HG03175 (cell line): Measurements from ENCODE around the gene C1orf210.
A peak's percentile ranks its signal among the peaks of the same experiment; 100 is the strongest.

Experiments used
- ATAC-seq: cut with Tn5 transposase; IDR thresholded peaks from one replicate; pipeline ENCODE4 v1.9.1; 2021; ENCODE audit warnings: mild to moderate bottlenecking, moderate library complexity; ENCODE audit not compliant: unreplicated experiment

The C1orf210 gene

DNA sequence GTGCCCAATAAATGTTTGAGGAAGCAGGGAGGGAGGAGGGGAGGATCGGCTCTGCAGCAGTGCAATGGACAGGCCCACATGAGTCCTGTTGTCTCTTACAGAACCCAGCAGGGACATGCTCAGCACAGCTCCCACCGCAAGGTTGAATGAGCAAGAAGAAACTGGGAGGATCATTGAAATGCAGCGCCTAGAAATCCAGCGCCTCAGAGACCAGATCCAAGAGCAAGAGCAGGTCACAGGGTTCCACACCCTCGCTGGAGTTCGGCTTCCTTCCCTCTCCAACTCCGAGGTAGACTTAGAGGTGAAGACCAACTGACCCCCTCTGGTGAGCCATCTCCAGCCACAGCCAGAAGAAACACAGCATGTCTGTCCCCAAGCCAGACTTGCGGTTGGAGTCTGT lies 31.5 kb downstream of the C1orf210 start:
- no peak for ATAC-seq

DNA sequence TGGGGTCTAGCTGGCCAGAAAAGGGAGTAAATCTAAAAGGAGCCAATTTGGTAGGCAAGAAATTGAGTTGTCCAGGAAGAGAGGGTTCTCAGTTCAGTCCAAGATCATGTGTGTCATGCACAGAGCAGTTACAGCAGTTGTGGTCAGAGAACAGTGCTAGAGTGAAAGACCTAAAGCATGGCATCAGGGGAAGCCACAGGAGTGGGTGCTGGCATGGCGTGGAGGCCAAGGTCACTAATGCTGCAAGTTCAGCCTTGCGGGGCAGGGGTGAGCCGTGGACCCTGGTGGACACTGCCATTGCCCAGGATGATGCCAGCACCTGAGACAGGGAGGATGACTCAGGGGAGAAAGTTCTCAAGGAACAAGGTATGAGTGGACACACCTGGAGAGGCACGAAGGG lies 32.2 kb downstream of the C1orf210 start:
- no peak for ATAC-seq

DNA sequence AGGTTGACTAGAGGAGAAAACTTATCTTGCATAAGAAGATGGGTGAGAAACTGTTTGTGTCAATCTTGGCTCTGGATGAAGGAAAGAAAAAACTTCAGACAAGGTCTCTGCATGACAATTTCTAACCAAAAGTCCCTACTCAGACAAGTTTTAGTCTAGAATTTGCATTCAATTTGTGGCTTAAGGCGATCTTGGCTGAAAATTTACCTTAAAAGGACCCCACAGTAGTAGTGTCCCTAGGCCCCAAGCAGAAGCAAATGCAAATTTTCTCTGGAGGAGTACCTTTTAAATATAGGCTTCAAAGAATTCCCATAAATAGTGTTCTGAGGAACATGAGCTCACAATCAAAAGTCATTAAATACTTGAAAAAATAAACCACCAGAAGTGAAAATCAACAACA lies 33.2 kb downstream of the C1orf210 start:
- no peak for ATAC-seq

DNA sequence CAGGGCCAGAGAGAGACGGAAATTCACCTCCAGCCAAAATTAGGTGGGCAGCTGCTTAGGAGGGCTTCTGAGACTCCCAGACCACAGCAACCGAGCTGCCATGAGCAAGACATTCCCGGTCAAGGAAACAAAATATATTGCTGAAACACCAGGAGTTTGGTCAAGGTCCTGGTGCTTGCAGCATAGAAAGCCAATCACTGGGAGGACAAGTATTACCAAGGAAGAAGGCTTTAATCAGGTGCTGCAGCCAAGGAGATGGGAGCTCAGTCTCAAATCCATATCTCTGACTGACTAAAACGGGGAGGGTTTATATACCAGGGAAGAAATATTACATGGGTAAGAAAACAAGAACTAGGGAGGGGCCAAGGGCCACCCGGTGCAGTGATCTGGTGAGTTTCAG lies 34.4 kb downstream of the C1orf210 start:
- no peak for ATAC-seq

DNA sequence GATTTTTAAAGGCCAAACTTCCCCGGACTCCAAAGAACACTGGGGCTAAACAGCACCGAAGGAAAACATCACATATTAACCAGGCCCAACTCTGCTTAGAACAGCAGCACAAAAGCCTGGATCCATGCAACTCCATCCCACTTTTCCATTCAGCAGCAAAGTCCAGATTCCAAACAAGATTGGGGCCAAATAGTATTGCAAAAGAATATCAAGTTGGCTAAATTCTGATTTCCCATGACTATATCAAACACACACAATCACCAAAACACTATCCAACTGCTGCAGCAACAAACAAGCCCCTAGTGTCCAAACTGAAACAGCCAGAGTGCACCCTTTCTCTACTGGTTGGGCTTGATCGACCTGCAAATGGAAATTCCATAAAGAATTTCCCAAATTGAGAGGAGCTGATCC lies 35.0 kb downstream of the C1orf210 start:
- ATAC-seq: no peak

DNA sequence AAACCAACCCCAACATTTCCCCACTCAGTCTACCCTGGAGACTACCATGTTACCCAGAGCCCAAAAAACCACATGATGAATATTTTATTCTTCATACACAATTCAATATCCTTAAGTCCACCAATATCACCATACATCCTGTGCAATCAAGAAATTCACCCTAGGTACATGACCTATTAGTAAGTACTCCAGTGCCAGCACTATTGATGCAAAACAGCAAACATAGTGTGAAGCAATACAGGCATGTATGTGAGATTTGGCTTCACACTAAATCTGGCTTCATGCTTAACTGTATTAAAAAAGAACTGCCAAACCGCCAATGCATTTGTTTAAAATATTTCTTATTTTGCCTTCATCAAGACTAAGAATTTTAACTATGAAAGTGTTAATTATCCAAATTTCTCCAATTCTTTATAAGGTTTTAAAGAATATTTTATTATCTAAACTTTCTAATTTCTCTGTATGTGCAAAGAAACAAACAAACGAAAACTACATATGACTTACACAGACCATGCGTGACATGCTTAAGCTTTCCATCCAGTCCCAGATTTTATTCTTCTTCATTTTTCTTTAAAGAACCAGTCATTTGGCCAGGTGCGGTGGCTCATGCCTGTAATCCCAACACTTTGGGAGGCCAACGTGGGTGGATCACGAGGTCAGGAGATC lies 38.0 kb downstream of the C1orf210 start:
- ATAC-seq: no peak

DNA sequence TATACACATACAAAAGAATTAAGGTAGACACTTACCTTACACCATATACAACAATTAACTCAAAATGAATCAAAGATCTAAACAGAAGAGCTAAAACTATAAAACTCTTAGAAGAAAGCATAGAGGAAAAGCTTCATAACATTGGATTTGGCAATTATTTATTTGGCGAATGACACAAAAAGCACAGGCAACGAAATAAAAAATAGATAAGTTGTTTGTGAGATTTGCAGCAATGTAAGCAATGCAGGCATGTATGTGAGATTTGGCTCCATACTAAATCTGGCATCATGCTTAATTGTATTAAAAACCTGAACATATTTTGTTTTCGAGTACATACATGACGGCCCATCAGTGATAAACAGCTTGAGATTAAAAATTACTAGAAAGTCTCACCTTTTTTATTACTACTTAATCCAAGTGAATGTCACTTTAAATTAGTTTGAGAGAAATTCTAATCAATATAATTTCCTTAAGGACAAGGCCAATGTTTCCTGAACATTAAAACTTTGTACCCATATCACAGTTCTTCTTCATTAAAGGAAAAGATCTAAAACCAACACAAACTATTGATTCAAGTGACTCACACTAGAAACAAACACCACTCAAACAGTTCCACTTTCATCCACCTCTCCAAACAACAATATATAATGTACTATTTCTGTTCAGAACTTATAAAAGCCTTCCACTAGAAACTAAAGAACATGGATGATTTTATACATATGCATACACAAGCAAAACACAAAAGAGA lies 38.7 kb downstream of the C1orf210 start:
- ATAC-seq: no peak

DNA sequence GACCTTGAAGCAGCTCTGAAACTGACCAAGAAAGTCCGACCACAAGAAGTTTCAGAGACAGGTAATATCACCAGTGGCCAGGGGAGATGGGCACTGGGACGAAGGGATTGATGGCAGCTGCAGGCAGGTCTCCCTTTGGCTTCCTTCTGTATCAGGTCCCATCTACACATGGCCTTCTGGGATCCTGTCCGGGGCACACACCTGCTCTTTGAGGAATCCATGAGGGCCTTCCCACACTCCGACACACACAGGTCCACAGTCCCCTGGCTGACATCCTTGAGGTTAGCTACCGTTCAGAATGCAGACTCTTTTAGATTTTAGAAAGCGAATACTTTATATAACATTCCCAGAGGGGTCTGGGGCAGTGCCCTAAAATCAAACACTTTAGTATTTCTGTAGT lies 42.1 kb downstream of the C1orf210 start:
- no peak for ATAC-seq

DNA sequence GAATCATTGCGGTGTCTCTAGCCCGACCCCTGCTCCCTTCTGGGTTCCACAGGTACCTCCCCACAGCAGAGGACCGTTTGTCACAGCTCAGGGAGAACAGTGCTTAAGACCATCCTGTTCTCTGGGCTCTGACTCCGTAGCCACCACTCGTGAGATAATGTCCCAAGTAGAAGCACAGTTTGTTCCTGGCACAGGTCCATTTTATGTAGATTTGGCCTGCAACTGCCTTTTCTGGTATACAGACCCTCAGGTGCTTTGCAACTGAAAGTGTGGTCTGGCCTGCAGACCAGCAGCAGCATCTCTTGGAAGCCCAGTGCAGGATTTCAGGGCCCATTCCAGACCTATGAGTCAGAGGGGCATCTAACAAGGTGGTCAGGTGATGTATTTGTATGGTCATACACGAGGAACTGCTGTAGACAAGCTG lies 44.0 kb downstream of the C1orf210 start:
- ATAC-seq: no peak

DNA sequence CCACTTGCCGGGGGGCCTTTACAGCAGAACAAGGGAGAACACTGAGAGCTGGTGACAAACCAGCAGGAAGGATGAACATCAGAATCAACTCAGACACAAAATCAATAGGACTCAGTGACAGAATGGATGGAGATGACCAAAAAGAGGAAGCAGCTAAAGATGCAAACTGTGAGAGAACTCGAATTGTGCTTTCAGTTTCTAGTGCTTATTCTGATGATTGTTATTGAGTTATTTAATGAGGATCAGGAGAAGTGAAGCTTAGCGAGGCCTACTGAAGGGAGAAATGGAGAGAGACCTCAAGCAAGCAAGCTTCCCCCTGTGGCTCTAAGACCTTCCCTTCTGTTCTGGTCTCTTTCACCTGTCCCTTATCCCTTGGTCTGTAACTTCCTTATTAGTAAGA lies 45.9 kb downstream of the C1orf210 start:
- peak; percentile 87 for ATAC-seq

DNA sequence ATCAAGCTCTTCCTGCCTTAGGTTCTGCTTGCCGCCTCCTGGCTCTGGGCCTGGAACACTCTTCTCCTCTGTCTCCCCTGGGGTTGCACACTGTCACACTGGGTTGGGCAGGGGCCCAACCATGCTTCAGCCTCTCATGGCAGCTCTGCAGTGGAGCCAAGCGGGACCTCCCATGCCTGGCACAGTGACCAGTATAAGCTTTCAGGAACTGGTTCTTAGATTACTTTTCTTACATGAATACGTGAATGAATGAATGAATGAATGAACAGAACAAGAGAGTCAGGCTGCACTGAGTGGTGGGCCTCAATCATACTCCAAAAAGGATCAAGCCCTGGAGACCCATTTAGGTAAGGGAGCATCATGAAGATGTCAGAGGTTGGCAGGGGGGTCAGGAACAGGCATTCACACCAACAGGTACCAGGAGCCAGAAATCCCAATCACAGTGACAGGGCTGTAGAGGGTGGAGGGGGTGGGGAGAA lies 46.4 kb downstream of the C1orf210 start:
- ATAC-seq: peak; percentile 34

DNA sequence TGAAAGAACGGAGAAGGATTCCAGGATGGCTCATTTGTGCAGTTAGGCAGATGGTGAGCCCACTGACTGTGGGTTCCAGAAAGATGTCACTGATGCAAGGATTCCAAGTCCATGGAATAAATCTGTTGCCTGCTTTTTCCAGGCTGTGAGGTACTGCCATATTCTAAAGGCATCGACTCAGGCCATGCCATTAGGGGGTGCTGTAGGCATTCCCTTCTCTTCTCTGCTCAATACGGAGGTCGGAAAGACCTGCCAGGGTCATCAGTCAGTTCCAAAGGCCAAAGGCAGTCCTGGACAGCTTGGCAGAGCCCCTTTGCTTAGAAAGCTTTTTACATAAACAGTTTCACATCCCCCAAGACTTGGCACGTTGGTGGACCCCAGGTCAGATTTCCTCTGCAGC lies 47.3 kb downstream of the C1orf210 start:
- ATAC-seq: no peak

DNA sequence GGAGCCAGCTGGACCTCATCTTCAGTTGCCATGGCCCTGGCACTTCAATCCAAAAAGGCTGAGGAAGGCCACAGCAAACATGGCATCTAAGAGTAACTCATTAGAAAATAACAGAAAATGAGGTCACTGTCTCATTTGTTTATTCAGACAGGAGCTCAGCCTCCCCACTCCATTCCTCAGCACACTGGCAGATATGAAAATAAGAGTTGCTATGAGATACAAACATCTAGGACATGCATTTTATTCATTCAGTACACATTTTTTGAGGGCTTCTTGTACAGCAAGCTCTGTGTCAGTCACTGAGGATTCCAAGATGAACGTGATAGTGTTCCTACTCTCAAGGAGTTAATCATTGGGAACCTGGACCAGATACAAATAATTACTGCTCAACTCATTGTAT lies 48.3 kb downstream of the C1orf210 start:
- ATAC-seq: no peak

DNA sequence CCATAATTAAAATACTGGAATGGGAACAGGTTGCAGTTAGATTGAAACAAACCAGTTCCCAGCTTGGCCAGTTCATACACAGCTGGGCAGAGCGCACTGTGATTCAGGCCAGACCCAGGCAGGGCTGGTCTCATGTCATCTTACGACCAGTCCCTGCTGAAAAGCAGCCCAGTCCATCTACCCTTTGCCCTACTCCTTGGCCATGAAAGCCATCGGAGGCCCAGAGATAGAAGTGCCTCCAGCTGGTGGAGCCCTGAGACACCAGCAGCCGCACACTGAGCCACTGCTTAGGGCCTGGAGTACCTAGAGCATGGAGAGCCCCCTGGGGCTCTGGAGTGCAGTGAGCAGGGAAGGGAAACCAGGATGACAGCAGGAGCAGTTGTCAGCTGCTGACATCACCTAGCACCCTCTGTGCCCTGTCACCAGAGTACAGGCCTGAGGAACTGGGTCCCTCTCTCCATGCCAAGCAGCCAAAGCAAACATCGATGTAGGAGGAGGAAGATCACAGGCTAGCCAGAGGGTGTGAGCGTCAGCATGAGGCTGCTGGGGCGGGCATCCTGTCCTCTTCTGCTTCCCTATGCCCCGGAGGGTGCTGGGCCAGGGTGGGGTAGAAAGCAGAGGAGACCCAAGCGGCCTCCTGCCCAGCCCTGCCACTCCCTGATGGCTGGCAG lies 49.8 kb downstream of the C1orf210 start:
- no peak for ATAC-seq

DNA sequence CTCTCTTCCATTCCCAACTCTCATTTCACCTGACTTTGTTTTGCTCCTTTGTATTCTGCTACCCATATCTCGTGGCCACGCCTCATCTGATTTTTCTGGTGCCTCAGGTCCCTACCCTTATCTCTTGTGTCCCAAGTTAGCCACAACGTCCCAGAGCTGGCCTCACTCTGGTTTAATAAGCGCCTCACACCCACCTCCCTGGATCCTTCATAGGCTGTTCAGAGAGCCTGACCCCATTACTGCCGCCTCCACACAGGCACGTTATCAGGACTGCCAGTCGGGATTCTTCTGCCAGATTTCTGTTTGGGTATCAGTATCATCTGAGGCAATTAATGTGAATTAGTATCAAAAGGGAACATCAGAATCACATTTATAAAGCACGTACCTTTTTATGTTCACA lies 50.3 kb downstream of the C1orf210 start:
- no peak for ATAC-seq

DNA sequence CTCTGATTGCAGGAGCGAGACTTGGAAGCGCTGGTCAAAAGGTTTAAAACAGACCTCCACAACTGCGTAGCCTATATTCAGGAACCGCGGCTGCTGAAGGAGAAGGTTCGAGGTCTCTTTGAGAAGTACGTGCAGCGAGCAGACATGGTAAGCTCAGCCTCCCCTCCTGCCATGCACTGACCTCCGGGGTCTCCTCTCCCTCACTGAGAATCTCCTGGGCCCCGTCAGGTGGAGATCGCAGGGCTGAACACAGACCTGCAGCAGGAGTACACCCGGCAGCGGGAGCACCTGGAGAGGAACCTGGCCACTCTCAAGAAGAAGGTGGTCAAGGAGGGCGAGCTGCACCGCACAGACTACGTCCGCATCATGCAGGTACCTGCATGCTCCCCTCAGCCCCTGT lies 51.1 kb downstream of the C1orf210 start:
- ATAC-seq: no peak

DNA sequence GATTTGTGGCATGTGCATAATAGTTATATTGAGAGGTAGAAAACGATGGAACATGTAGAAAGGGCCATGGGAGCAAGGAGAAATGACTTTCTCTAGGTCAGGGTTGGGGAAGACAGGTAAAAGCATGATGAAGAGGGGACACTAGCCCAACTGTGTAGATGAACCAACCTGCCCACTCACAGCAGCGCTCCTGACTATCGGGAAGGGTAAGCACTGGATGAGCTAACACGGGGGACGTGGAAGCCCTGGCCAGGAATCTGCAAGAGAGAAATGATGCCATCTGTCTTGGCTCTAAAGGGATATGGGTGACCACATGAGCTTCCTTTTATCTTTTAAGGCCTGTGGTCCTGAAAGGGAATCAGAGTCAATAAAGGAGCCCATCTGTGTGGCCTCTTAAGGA lies 51.8 kb downstream of the C1orf210 start:
- no peak for ATAC-seq

DNA sequence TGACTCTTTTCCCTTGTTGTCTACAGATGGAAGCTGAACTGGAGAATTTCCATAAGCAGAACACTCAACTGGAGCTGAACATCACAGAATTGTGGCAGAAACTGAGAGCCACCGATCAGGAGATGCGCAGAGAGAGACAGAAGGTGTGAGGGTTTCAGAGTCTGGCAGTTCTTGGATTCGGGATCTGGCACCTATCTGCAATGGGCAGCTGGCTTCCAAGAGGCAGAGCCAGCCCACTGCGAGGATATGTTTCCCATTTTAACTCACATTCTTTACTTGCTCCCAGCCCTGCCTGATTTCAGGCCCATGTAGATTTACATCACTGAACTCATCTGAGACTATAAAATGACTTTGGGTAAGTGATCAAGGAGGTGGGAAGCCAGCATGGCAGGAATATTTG lies 52.9 kb downstream of the C1orf210 start:
- ATAC-seq: no peak

DNA sequence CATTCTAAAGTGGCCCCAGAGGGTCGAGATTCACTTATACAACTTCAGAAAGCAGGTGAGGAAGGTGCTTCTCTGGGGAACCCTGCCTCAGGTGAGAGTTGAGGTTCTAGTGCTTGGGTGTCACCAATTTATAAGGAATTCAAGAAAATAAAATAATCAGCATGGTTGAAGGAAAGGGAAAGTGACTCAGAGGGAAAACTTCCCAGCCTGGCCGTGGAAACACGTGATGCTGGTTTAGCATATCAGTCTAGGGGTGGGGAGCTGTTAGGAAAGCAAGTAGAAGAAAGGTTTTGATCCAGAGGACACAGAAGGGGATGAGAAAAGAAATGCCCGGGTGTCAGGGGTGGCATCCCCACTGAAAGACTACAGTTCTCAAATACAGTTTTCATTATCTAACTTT lies 53.3 kb downstream of the C1orf210 start:
- no peak for ATAC-seq
